HG02885 (cell line): ENCODE measurements around the gene IFIT3.
A peak's percentile ranks its signal among the peaks of the same experiment; 100 is the strongest.

Experiments
- ATAC-seq: cut with Tn5 transposase; IDR thresholded peaks from one replicate; pipeline ENCODE4 v1.9.1; 2021; ENCODE audit warnings: mild to moderate bottlenecking; ENCODE audit not compliant: unreplicated experiment, poor library complexity

Gene IFIT3

DNA sequence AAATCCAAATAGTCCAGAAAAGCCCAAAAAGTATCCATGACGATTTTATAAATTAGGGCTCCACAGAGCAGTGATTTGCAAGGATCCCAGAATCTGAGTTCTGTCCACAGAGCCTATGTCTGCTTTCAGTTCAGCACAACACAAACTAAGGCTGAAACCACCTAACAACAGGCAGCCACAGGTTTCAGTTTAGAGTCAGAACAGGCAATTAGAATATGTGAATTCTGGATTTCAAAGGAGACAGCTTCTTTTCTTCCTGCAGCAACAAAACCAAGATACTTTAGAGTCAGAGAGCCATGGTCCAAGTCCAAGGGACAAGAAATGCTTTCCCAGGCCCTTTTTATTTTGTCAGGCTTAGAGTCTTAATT, 23.6 kb downstream of the IFIT3 start:
- ATAC-seq, result peak; percentile 93

GRCh38 chr10:89351780-89352597, 24.2 kb downstream of the IFIT3 start:
- peak; percentile 41 for ATAC-seq

DNA sequence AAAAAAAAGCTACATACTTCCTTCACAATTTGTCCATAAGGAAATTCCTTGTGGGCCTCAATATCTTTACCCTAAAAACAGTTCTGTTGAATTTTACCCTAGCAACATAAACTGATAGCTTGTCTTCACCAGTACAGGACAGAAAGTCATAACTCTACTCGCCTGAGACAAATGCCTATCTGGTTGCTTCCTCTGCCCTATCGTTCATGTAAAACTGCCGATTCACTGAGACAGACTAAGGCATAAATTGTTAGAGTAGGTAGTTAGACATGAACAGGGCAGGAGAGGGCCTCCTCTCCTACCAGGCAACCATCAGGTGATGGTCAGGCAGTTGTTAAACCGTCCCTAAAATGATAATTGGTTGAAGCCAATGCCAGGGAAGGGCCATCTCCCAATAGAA, 25.0 kb downstream of the IFIT3 start:
- ATAC-seq, result no peak

GRCh38 chr10:89355394-89355931, 27.7 kb downstream of the IFIT3 start:
- no peak for ATAC-seq

DNA sequence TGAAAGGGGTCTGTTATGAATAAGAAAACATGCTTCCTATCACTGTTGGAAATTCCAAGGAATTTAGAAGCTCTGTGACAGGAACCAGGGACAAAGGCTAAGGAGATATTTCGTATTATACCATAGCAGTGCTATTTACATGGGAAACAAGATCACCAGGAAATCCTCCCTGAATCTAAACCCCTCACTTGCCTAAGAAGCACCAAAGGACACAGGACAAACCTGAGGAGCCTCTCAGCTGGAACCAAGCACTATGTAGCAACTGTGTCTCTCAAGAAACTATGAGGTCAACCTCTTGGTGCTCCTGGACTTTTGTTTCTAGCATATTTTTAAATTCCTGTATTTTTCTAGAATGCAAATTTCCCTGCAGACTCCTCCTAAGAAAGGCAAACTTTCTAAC, 29.3 kb downstream of the IFIT3 start:
- no peak for ATAC-seq

DNA sequence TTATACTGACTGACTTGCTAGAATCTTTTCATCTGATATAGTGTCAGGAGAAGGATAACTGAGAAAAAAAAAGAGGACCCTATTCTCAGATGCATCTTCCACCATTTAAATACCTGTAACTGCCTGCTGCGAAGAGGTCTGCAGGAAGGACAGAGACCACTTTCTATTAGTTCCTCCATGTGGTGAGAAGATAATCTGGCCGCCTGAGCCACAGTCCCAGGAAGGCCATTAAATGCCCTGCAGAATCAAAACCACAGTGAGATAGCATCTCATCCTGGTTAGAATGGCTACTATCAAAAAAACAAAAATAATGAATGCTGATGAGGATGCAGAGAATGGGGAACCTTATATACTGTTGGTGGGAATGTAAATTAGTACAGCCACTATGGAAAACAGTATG, 30.2 kb downstream of the IFIT3 start:
- no peak for ATAC-seq

DNA sequence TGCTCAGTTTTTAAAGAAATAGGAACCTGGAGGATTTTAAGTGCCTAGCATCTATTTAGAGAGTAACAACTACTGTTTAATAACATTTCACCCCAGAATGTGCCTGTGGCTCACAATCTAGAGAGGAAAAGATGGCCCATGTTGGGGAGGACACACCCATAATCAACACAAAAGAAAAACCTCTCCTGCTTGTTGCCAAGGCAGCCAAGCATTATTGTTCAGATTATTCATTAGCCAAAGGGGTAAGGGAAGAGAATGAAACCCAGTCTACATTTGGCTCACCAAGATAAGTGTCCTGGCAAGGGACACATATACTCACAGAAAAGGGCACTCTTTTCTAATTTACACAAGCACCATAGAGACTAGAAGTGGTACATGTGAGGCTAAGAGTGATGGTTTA, 32.4 kb downstream of the IFIT3 start:
- no peak for ATAC-seq

DNA sequence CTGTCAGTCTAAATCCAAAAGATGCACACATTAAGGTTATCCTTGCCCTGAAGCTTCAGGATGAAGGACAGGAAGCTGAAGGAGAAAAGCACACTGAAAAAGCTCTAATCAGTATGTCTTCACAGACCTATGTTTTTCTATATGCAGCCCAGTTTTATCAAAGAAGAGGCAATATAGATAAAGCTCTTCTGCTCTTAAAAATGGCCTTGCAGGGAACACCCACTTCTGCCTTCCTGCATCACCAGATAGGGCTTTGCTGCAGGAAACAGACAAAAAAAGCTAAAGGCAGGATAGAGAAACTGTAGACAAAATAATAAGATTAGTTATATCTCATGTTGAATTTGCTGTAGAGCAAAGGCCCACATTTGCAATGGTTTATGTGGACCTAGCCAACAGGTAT, 35.1 kb downstream of the IFIT3 start:
- no peak for ATAC-seq

- no peak for ATAC-seq
These were observed 36.1 kb downstream of the IFIT3 start for GRCh38 chr10:89363729-89364442.

DNA sequence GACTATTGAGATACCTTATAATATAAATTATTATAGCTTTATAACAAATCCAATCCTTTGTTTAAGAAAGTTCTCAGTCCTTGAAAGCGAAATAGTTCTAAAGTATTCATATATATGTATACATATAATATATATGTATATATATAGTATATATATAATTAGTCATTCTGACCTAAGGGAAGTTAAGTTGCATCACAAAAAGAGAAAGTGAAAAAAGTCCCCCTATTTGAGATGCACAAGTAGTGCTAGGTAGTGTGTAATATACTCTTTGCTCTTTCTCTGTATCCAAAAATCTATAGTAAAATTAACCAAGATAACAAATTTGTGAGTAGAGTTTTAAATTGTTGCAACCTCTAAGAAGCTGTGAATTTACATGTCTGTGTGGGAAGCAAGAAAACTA, 36.7 kb downstream of the IFIT3 start:
- no peak for ATAC-seq

GRCh38 chr10:89367529-89367928, 39.7 kb downstream of the IFIT3 start:
- peak; percentile 81 for ATAC-seq

- no peak for ATAC-seq
These were observed 40.3 kb downstream of the IFIT3 start for GRCh38 chr10:89368129-89368528.

GRCh38 chr10:89369156-89370105, 41.6 kb downstream of the IFIT3 start:
- ATAC-seq, result no peak

GRCh38 chr10:89371079-89371478, 43.3 kb downstream of the IFIT3 start:
- no peak for ATAC-seq

- no peak for ATAC-seq
These were observed 44.2 kb downstream of the IFIT3 start for GRCh38 chr10:89371987-89372386.

DNA sequence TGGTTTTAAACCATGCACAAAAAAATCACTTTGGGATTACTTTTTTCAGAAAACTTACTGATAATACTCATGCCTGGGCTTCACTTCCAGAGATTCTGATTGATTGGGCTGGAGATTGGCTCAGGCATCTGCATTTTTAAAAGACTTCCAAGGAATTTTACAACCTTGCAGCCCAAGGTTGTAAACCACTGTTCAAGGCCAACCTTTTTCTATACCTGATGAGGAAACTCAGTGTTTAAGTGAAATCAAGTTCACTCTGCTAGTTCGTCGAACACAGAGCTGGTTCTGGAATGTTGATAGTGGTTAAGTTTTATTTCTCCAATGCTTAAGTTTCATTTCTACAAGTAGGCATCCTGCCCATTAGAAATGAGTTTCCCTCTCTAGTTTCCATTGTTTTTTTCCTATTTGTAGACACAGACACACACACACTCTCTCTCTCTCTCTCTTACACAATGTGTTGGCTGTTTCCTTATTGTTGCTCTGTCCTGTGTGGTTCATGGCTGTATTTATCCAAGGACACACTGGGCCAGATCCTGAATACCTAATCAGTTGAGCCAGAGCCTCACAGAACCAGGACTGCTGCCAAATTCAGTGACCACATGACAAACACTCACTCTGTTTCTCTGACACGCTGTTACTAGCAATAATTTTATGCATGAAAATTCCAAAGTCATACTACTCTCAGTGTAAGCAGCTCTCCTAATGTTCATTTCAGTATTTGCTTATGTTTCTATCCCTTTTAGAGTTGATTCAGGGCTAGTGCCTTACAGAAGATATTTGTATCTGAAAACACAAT, 46.3 kb downstream of the IFIT3 start:
- no peak for ATAC-seq

GRCh38 chr10:89374713-89375141, 46.9 kb downstream of the IFIT3 start:
- ATAC-seq, result no peak

GRCh38 chr10:89377705-89378637, 50.2 kb downstream of the IFIT3 start, which contains the start of gene IFIT1B:
Gene IFIT1B, plus strand, starts transcription at chr10:89378056. Its CDS starts 80 bp downstream, at chr10:89378136.
- ATAC-seq, result no peak
